HCT116 (cell line): ENCODE results near the gene GPD2.

Experiments
- ATF3 ChIP-seq: IDR thresholded peaks from 2 replicates; pipeline ENCODE4 v1.6.1; 2012
- CTCF ChIP-seq, 3 experiments: fragments of 200-600 bp in 1 of 3; sonication (generic) in 1 of 3; IDR thresholded peaks in 2 of 3; conservative IDR thresholded peaks in 1 of 3; 2 replicates each; pipeline ENCODE4 v1.5.1; 2012 to 2017; ENCODE audit warnings: low read depth in 2 of 3, low read length in 2 of 3, antibody characterized with exemption in 1 of 3, borderline replicate concordance in 1 of 3, control low read depth in 1 of 3, mild to moderate bottlenecking in 1 of 3, mixed read lengths in 1 of 3, mixed run types in 1 of 3, moderate library complexity in 1 of 3; ENCODE audit not compliant: insufficient read depth in 1 of 3
- EZH2 ChIP-seq: fragments of 200-600 bp; sonication (generic); IDR thresholded peaks from 2 replicates; pipeline ENCODE4 v1.6.1; 2017; ENCODE audit warnings: antibody characterized with exemption, mixed run types
- EZH2phosphoT487 ChIP-seq: fragments of 200-600 bp; IDR thresholded peaks from 2 replicates; pipeline ENCODE4 v1.6.1; 2018; ENCODE audit warnings: antibody characterized with exemption, borderline replicate concordance
- JUND ChIP-seq: IDR thresholded peaks from 2 replicates; pipeline ENCODE4 v1.6.1; 2012
- MAX ChIP-seq: IDR thresholded peaks from 2 replicates; pipeline ENCODE4 v1.6.1; 2012
- POLR2A ChIP-seq: IDR thresholded peaks from 2 replicates; pipeline ENCODE4 v1.7.0; 2011; ENCODE audit warnings: borderline replicate concordance; ENCODE audit not compliant: insufficient read depth, insufficient read length; ENCODE audit errors: extremely low read depth
- POLR2AphosphoS5 ChIP-seq: IDR thresholded peaks from 2 replicates; pipeline ENCODE4 v1.6.1; 2011; ENCODE audit warnings: mild to moderate bottlenecking, low read depth, low read length, moderate library complexity
- TCF7L2 ChIP-seq: IDR thresholded peaks from 2 replicates; pipeline ENCODE4 v1.7.0; 2011; ENCODE audit warnings: borderline replicate concordance, inconsistent platforms; ENCODE audit not compliant: insufficient read depth, insufficient read length; ENCODE audit errors: extremely low read depth
- YY1 ChIP-seq: IDR thresholded peaks from 2 replicates; pipeline ENCODE4 v1.6.1; 2011; ENCODE audit warnings: low read length, low read depth, moderate library complexity, mild to moderate bottlenecking; ENCODE audit not compliant: insufficient replicate concordance; ENCODE audit errors: extremely low read depth
- ZBTB33 ChIP-seq: IDR thresholded peaks from 2 replicates; pipeline ENCODE4 v1.6.1; 2011; ENCODE audit warnings: mild to moderate bottlenecking, low read length, moderate library complexity; ENCODE audit not compliant: insufficient replicate concordance; ENCODE audit errors: extremely low read depth

- TF ChIP-seq EZH2phosphoT487 (no peak), CTCF (IDR thresholded peaks at IDR 0.05 in 2 of 3, conservative IDR thresholded peaks at IDR 0.05 in 1 of 3; ENCODE audit: borderline replicate concordance in 1 of 3, insufficient read depth in 1 of 3, low read depth in 2 of 3, low read length in 2 of 3) (no peak), MAX (no peak), TCF7L2 (no peak), JUND (no peak), POLR2AphosphoS5 (no peak), YY1 (no peak), POLR2A (no peak), EZH2 (no peak), ZBTB33 (no peak), ATF3 (no peak)
These were observed 101.9 kb downstream of the GPD2 start for GRCh38 chr2:156538083-156538504.
